ENCODE results near the gene CEACAM16. TPM values are rescaled to one million over a fixed set of nuclear protein-coding genes. Genes with fewer than 3 reads are reported as not detected.

Gene CEACAM16
- total and polyA plus RNA-seq, 9 of the 15 experiments (the other 6 are each of a cell fraction or from before 2014, with no cell fraction given), result not detected

DNA sequence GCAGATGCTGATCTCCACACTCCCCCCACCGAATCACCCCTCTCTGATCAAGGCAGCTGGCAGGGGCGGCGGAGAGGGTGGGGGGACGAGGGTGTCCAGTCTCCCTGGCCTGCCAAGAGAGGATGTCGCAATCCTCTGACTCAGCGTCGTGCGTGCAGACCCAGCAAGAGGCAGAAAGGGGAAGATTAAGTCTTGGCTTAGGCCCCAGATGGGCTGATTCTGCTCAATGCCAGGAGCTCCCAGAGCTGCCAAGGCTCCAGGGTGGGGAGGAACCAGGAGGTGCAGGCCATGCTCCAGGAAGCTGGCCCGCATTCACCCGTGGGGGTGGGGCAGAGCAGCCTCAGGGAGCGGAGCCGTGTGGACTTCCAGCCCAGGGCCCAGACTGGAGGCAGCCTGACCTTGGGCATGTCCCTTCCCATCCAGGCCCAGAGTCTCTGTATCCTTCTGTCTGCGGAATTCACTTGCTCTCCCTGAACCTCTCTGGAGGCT lies 42.9 kb downstream of the CEACAM16 start:
- ChIA-PET POLR2A (interaction anchor here (0.7 to 1.6 kb wide), 3 partner anchors 9 to 29 kb away, joined by 3 to 5 read pairs (median 4); no protein-coding TSS in a partner anchor), CTCF (ENCODE audit: low intra/inter-chr PET ratio) (no interaction called here)
- in situ Hi-C loops (cut with MboI), result no loop called here
- H3K9me1 ChIP-seq (ENCODE audit: control insufficient read depth, insufficient read depth, low read length), result no peaks in the 10 kb centered on the region
- no peaks in the 10 kb centered on the region for H3K79me2 ChIP-seq (ENCODE audit: control insufficient read depth, insufficient read depth, low read length)
- H3K4me3 ChIP-seq, result no peak overlapping the region
- peak overlapping the region; percentile 90 for H2AFZ ChIP-seq (ENCODE audit: low read depth, low read length)
- no peaks in the 10 kb centered on the region for H3K36me3 ChIP-seq (ENCODE audit: control insufficient read depth, insufficient read depth, low read length)
- no peaks in the 10 kb centered on the region for H3K27me3 ChIP-seq (ENCODE audit: control insufficient read depth in 2 of 2, insufficient read depth in 2 of 2, low read length in 2 of 2)
- BruUV-seq (replicated peaks), result no TSS peak
- FAIRE-seq (peak; percentile 96), DNase-seq (ENCODE audit: extremely low read depth in 1 of 4, low spot score in 3 of 4) (peak; percentile 56 to 90 (median 73)), ATAC-seq (peak; percentile 92)
- 9% methylated on average over 9 of the region's 13 CpGs for WGBS (ENCODE audit: insufficient coverage, low coverage, missing lambda C conversion rate)
- H3K4me1 ChIP-seq (replicated peaks in 1 of 2; ENCODE audit: control insufficient read depth in 2 of 2, insufficient read depth in 2 of 2, low read length in 2 of 2), result peaks cover 25 to 26% of the 10 kb centered on the region in 2 experiments
- H3K4me2 ChIP-seq (ENCODE audit: insufficient read depth, low read length), result peak overlapping the region; percentile 67
- intact Hi-C loops (cut with micrococcal nuclease), result no loop called here
- peak overlapping the region; percentile 76 for H3K27ac ChIP-seq (ENCODE audit: extremely low read depth, low read depth, low read length)
- H3K9ac ChIP-seq (ENCODE audit: insufficient read depth in 1 of 2, low read depth in 2 of 2, low read length in 2 of 2), result peak overlapping the region; percentile 46 to 82; a peak in 3 of 4 replicates
- H4K20me1 ChIP-seq (replicated peaks; ENCODE audit: control insufficient read depth, insufficient read depth, low read length), result no peaks in the 10 kb centered on the region
- no peaks in the 10 kb centered on the region for H3K9me3 ChIP-seq (replicated peaks; ENCODE audit: control insufficient read depth, insufficient read depth, low read depth, low read length)
- TF ChIP-seq RBFOX2 (IDR thresholded peaks at IDR 0.05; ENCODE audit: low read depth, low read length) (peak; percentile 62), HNRNPLL (IDR thresholded peaks at IDR 0.05; ENCODE audit: low read depth, low read length, poor library complexity, severe bottlenecking) (no peak), ZNF764 (CRISPR knock-in tag; IDR thresholded peaks at IDR 0.05; ENCODE audit: low read depth) (no peak), ZNF583 (CRISPR knock-in tag; IDR thresholded peaks at IDR 0.05) (0 out of 2 replicates have a peak, but pooled peaks have one; percentile 25), NFIC (IDR thresholded peaks at IDR 0.05) (peak; percentile 85), CCNT2 (IDR thresholded peaks at IDR 0.05; ENCODE audit: borderline replicate concordance, extremely low read depth, insufficient read length, low read depth, low read length) (peak; percentile 24), MEF2D (tag; conservative IDR thresholded peaks at IDR 0.05; ENCODE audit: low read depth) (peak; percentile 29; the same call in 1 of the 2 replicates), BDP1 (IDR thresholded peaks at IDR 0.05; ENCODE audit: insufficient read depth, insufficient read length) (no peak), C11orf30 (IDR thresholded peaks at IDR 0.05; ENCODE audit: low read depth) (peak; percentile 83), SMAD3 (CRISPR knock-in tag; conservative IDR thresholded peaks at IDR 0.05) (0 out of 2 replicates have a peak, but pooled peaks have one; percentile 24), SLC30A9 (CRISPR knock-in tag; IDR thresholded peaks at IDR 0.05) (no peak), NRF1 (conservative IDR thresholded peaks at IDR 0.05 in 1 of 2, IDR thresholded peaks at IDR 0.05 in 1 of 2) (peak; percentile 54 to 59; a peak in 3 of 4 replicates), PHF8 (IDR thresholded peaks at IDR 0.05; ENCODE audit: borderline replicate concordance, low read length) (peak; percentile 33; the same call in 1 of the 2 replicates), RCOR1 (IDR thresholded peaks at IDR 0.05; ENCODE audit: borderline replicate concordance in 1 of 2, low read depth in 2 of 2, low read length in 2 of 2) (peak in 1 of 2 experiments; percentile 47; a peak in 1 of 4 replicates), HDAC8 (tag; IDR thresholded peaks at IDR 0.05) (no peak), ZNF785 (CRISPR knock-in tag; IDR thresholded peaks at IDR 0.05) (no peak), HOXB6 (CRISPR knock-in tag; IDR thresholded peaks at IDR 0.05; ENCODE audit: borderline replicate concordance) (no peak), SAFB (IDR thresholded peaks at IDR 0.05; ENCODE audit: borderline replicate concordance, low read depth, low read length) (no peak), TRIM24 (IDR thresholded peaks at IDR 0.05) (peak; percentile 53 to 70; a peak in 3 of 4 replicates), NCOA4 (IDR thresholded peaks at IDR 0.05; ENCODE audit: partially characterized antibody) (no peak)
- TF ChIP-seq, protein P1, sequence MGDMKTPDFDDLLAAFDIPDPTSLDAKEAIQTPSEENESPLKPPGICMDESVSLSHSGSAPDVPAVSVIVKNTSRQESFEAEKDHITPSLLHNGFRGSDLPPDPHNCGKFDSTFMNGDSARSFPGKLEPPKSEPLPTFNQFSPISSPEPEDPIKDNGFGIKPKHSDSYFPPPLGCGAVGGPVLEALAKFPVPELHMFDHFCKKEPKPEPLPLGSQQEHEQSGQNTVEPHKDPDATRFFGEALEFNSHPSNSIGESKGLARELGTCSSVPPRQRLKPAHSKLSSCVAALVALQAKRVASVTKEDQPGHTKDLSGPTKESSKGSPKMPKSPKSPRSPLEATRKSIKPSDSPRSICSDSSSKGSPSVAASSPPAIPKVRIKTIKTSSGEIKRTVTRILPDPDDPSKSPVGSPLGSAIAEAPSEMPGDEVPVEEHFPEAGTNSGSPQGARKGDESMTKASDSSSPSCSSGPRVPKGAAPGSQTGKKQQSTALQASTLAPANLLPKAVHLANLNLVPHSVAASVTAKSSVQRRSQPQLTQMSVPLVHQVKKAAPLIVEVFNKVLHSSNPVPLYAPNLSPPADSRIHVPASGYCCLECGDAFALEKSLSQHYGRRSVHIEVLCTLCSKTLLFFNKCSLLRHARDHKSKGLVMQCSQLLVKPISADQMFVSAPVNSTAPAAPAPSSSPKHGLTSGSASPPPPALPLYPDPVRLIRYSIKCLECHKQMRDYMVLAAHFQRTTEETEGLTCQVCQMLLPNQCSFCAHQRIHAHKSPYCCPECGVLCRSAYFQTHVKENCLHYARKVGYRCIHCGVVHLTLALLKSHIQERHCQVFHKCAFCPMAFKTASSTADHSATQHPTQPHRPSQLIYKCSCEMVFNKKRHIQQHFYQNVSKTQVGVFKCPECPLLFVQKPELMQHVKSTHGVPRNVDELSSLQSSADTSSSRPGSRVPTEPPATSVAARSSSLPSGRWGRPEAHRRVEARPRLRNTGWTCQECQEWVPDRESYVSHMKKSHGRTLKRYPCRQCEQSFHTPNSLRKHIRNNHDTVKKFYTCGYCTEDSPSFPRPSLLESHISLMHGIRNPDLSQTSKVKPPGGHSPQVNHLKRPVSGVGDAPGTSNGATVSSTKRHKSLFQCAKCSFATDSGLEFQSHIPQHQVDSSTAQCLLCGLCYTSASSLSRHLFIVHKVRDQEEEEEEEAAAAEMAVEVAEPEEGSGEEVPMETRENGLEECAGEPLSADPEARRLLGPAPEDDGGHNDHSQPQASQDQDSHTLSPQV (IDR thresholded peaks at IDR 0.05), result peak; percentile 95
